CD14-positive monocyte (primary cell): Measurements from ENCODE around the gene CDC25C. TPM values are rescaled to one million over a fixed set of nuclear protein-coding genes. Genes with fewer than 3 reads are reported as not detected.

ENCODE experiments used
- DNase-seq, 3 donors: peaks; one replicate each; pipeline ENCODE4 v3.0.0-alpha.2; 2011 to 2022
- H2AFZ ChIP-seq: 2 replicates; pipeline ENCODE4 v1.6.0; 2012; ENCODE audit warnings: mild to moderate bottlenecking, low read depth, low read length, inconsistent platforms; ENCODE audit not compliant: insufficient read depth, poor library complexity, severe bottlenecking
- H3K27ac ChIP-seq, 2 donors: 1 replicate in 1 of 2; 2 replicates in 1 of 2; pipeline ENCODE4 v1.5.1; 2012 to 2013; ENCODE audit warnings: low read length in 2 of 2, control low read depth in 1 of 2, inconsistent platforms in 1 of 2, low read depth in 1 of 2, mild to moderate bottlenecking in 1 of 2
- H3K27me3 ChIP-seq, 2 donors: one replicate each; pipeline versions ENCODE4 v1.6.0 to v1.6.1; 2011 to 2013; ENCODE audit warnings: low read length in 2 of 2; ENCODE audit not compliant: control insufficient read depth in 2 of 2, insufficient read depth in 2 of 2
- H3K36me3 ChIP-seq, 2 donors: replicated peaks in 1 of 2; 1 replicate in 1 of 2; 2 replicates in 1 of 2; pipeline versions ENCODE4 v1.5.1 to v1.6.1; 2012 to 2013; ENCODE audit warnings: low read length in 2 of 2, control low read depth in 1 of 2, inconsistent platforms in 1 of 2, mild to moderate bottlenecking in 1 of 2; ENCODE audit not compliant: insufficient read depth in 2 of 2, control insufficient read depth in 1 of 2
- H3K4me1 ChIP-seq, 2 donors: 1 replicate in 1 of 2; 2 replicates in 1 of 2; pipeline versions ENCODE4 v1.5.1 to v1.6.1; 2012 to 2013; ENCODE audit warnings: low read length in 2 of 2, control low read depth in 1 of 2, inconsistent platforms in 1 of 2, mild to moderate bottlenecking in 1 of 2, moderate library complexity in 1 of 2; ENCODE audit not compliant: insufficient read depth in 2 of 2, control insufficient read depth in 1 of 2
- H3K4me2 ChIP-seq: replicated peaks from 2 replicates; pipeline ENCODE3; 2012; ENCODE audit warnings: low read length, moderate library complexity, mild to moderate bottlenecking; ENCODE audit not compliant: poor library complexity, severe bottlenecking; ENCODE audit errors: extremely low read depth
- H3K4me3 ChIP-seq, 3 experiments: fragments of 200-600 bp in 1 of 3; sonication (generic) in 1 of 3; replicated peaks in 1 of 3; 1 replicate in 2 of 3; 2 replicates in 1 of 3; pipeline ENCODE4 v1.5.1; 2011 to 2013; ENCODE audit warnings: low read length in 3 of 3, mild to moderate bottlenecking in 3 of 3, control low read depth in 2 of 3, low read depth in 2 of 3, inconsistent platforms in 1 of 3, moderate library complexity in 1 of 3
- H3K79me2 ChIP-seq: 2 replicates; pipeline ENCODE4 v1.6.0; 2012; ENCODE audit warnings: mild to moderate bottlenecking, control low read depth, inconsistent platforms, low read length, moderate library complexity; ENCODE audit not compliant: insufficient read depth
- H3K9ac ChIP-seq: 2 replicates; pipeline ENCODE4 v1.6.0; 2017; ENCODE audit warnings: low read length, mild to moderate bottlenecking; ENCODE audit not compliant: insufficient read depth, poor library complexity, severe bottlenecking
- H3K9me3 ChIP-seq, 2 donors: replicated peaks in 1 of 2; 1 replicate in 1 of 2; 2 replicates in 1 of 2; pipeline versions ENCODE4 v1.5.1 to v1.6.1; 2012 to 2013; ENCODE audit warnings: low read length in 2 of 2, control low read depth in 1 of 2; ENCODE audit not compliant: control insufficient read depth in 1 of 2, insufficient read depth in 1 of 2
- H4K20me1 ChIP-seq: 2 replicates; pipeline ENCODE4 v1.6.0; 2012; ENCODE audit warnings: mild to moderate bottlenecking, low read length, control low read depth, moderate library complexity; ENCODE audit not compliant: insufficient read depth
- H3K27ac Mint-ChIP-seq, 7 donors: one replicate each; pipeline ENCODE4 v1.8.0; 2020; ENCODE audit warnings: mild to moderate bottlenecking in 7 of 7, mixed read lengths in 7 of 7, moderate library complexity in 6 of 7, inconsistent platforms in 2 of 7
- H3K27me3 Mint-ChIP-seq, 3 donors: one replicate each; pipeline ENCODE4 v1.8.0; 2021 to 2022; ENCODE audit warnings: low read depth in 3 of 3, mild to moderate bottlenecking in 3 of 3, mixed read lengths in 3 of 3, moderate library complexity in 3 of 3, inconsistent platforms in 1 of 3
- H3K36me3 Mint-ChIP-seq, 2 donors: one replicate each; pipeline ENCODE4 v1.8.0; 2020; ENCODE audit warnings: mixed read lengths in 2 of 2, inconsistent platforms in 1 of 2, mild to moderate bottlenecking in 1 of 2
- H3K4me1 Mint-ChIP-seq: one replicate; pipeline ENCODE4 v1.8.0; 2020; ENCODE audit warnings: mild to moderate bottlenecking, mixed read lengths
- H3K4me3 Mint-ChIP-seq, 2 donors: one replicate each; pipeline ENCODE4 v1.8.0; 2020; ENCODE audit warnings: mild to moderate bottlenecking in 2 of 2, mixed read lengths in 2 of 2, moderate library complexity in 1 of 2
- H3K9me3 Mint-ChIP-seq, 7 donors: one replicate each; pipeline ENCODE4 v1.8.0; 2020 to 2022; ENCODE audit warnings: mixed read lengths in 7 of 7, mild to moderate bottlenecking in 6 of 7, moderate library complexity in 6 of 7, inconsistent platforms in 2 of 7
- WGBS: methylation state at CpG from one replicate; pipeline ENCODE4 v1.1.5; 2013; ENCODE audit warnings: missing lambda C conversion rate; ENCODE audit not compliant: insufficient coverage; 5-methylcytosine and 5-hydroxymethylcytosine counted together
- intact Hi-C, 2 donors: fragments of 100-400 bp; cut with micrococcal nuclease; formaldehyde crosslinking; loops; one replicate each; pipeline versions ENCODE4 v1.15.0 to v1.15.1; 2023
- polyA plus RNA-seq, 3 donors: library from polyadenylated mRNA; depleted of rRNA in 1 of 3; unstranded in 2 of 3; stranded (reverse) in 1 of 3; fragments of 300-500 nt in 2 of 3; fragments of >200 nt in 1 of 3; fragmentation: Illumina TruSeq in 2 of 3; gene quantifications; 1 replicate in 2 of 3; 2 replicates in 1 of 3; pipeline ENCODE4 v1.2.3, GENCODE V29; 2012 to 2021
- TF ChIP-seq, protein P1 (sequence below): fragments of 200-600 bp; IDR thresholded peaks from one replicate; pipeline ENCODE4 v1.8.0; 2022; ENCODE audit warnings: antibody characterized with exemption, mild to moderate bottlenecking

CDC25C gene
- polyA plus RNA-seq, 3 donors: not detected

DNA sequence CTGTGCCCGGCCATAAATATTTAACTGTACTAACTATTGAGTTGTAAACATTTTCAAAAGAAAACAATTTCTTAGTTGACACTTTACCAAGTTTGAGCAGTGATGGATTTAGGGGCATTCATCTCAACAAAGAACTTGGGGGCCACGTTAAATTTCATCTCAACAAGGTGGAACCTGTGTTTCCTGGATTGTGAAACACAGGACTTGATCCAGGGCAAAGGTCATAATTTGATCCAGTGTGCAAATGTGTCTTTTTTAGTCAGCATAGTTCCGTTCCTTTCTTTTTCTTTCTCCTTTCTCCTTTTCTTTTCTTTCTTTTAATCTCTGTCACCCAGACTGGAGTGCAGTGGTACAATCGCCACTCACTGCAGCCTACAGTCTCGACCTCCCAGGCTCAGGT is 60.3 kb downstream of the CDC25C start:
- Histone ChIP-seq H3K36me3 (no peaks in the 10 kb centered on the region), H3K27me3 (peaks cover 30 to 31% of the 10 kb centered on the region in 2 donors), H3K4me1 (peaks cover 0 to 7% of the 10 kb centered on the region in 2 donors), H3K79me2 (no peaks in the 10 kb centered on the region), H3K4me3 (no peak overlapping the region), H3K4me2 (no peak overlapping the region), H2AFZ (no peak overlapping the region), H3K27ac (no peak overlapping the region), H4K20me1 (no peaks in the 10 kb centered on the region), H3K9me3 (no peaks in the 10 kb centered on the region), H3K9ac (no peak overlapping the region)
- Mint-ChIP-seq H3K27me3 (peaks cover 29 to 40% (median 30%) of the 10 kb centered on the region in 3 donors), H3K36me3 (no peaks in the 10 kb centered on the region), H3K27ac (no peak overlapping the region), H3K9me3 (peaks cover 0 to 7% (median 0%) of the 10 kb centered on the region in 7 donors), H3K4me3 (no peak overlapping the region), H3K4me1 (peaks cover 6% of the 10 kb centered on the region)
- intact Hi-C loops: no loop called here
- DNase-seq: no peak
- TF ChIP-seq, protein P1, sequence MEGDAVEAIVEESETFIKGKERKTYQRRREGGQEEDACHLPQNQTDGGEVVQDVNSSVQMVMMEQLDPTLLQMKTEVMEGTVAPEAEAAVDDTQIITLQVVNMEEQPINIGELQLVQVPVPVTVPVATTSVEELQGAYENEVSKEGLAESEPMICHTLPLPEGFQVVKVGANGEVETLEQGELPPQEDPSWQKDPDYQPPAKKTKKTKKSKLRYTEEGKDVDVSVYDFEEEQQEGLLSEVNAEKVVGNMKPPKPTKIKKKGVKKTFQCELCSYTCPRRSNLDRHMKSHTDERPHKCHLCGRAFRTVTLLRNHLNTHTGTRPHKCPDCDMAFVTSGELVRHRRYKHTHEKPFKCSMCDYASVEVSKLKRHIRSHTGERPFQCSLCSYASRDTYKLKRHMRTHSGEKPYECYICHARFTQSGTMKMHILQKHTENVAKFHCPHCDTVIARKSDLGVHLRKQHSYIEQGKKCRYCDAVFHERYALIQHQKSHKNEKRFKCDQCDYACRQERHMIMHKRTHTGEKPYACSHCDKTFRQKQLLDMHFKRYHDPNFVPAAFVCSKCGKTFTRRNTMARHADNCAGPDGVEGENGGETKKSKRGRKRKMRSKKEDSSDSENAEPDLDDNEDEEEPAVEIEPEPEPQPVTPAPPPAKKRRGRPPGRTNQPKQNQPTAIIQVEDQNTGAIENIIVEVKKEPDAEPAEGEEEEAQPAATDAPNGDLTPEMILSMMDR: no peak
- 100% methylated on average over 1 of the region's 5 CpGs for WGBS

DNA sequence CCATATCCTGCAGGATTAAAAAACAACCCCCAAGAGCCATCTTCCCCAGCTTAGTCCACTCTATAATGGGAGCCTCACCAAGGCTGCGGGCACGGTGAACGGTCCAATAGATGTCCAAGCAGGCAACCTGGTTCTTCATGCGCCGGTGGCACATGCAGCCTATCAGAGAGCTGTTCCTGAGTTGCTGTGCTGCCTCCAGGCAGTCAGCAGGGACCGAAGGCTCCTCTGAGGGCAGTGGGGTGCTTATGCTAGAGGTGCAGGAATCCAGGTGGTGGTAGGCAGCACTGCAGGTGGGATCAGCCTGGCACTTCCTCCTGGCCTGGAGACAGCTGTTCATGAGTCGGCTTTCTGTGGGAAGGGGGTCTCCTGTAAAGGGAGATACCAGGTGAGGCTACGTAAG is 67.4 kb downstream of the CDC25C start:
- H3K4me3 Mint-ChIP-seq: no peak overlapping the region
- TF ChIP-seq, protein P1: no peak

More for the DNA sequence above, 67.4 kb downstream of the CDC25C start:
- no peak overlapping the region for H2AFZ ChIP-seq
- 100% methylated on average over 8 of the region's 8 CpGs for WGBS
- no peaks in the 10 kb centered on the region for H3K36me3 ChIP-seq
- H3K9me3 ChIP-seq: no peaks in the 10 kb centered on the region
- intact Hi-C loops: no loop called here
- H3K79me2 ChIP-seq: no peaks in the 10 kb centered on the region
- Mint-ChIP-seq H3K27me3 (peaks cover 1 to 10% (median 3%) of the 10 kb centered on the region in 3 donors), H3K4me1 (no peaks in the 10 kb centered on the region), H3K36me3 (no peaks in the 10 kb centered on the region), H3K27ac (no peak overlapping the region), H3K9me3 (no peaks in the 10 kb centered on the region)
- H4K20me1 ChIP-seq: no peaks in the 10 kb centered on the region
- no peak for DNase-seq
- H3K27me3 ChIP-seq: no peaks in the 10 kb centered on the region
- no peak overlapping the region for H3K4me2 ChIP-seq
- H3K27ac ChIP-seq: no peak overlapping the region
- no peak overlapping the region for H3K9ac ChIP-seq
- no peak overlapping the region for H3K4me3 ChIP-seq
- no peaks in the 10 kb centered on the region for H3K4me1 ChIP-seq
